GM18867 (cell line): Measurements from ENCODE around the gene PRICKLE1.

ENCODE experiments used
- ATAC-seq: cut with Tn5 transposase; IDR thresholded peaks from one replicate; pipeline ENCODE4 v1.9.1; 2021; ENCODE audit warnings: mild to moderate bottlenecking, moderate library complexity; ENCODE audit not compliant: unreplicated experiment

Gene PRICKLE1

GRCh38 chr12:42407306-42407705 lies 182.2 kb downstream of the PRICKLE1 start:
- no peak for ATAC-seq
